ENCODE measurements around the gene EPSTI1.
"Not testable (repeated sequence)": the region's sequence is repeated elsewhere in the genome, so short reads cannot be mapped to it uniquely, and the experiment has no call there.

The EPSTI1 gene, protein sequence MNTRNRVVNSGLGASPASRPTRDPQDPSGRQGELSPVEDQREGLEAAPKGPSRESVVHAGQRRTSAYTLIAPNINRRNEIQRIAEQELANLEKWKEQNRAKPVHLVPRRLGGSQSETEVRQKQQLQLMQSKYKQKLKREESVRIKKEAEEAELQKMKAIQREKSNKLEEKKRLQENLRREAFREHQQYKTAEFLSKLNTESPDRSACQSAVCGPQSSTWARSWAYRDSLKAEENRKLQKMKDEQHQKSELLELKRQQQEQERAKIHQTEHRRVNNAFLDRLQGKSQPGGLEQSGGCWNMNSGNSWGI

GRCh38 chr13:42991898-42992763 is at the start of gene EPSTI1:
Gene EPSTI1 (minus strand): TSS chr13:42992241. CDS start chr13:42992165, 76 bp downstream.
- DNase-seq (ENCODE audit: low spot score), result peak; percentile 77

GRCh38 chr13:43041369-43041921 is 49.4 kb upstream of the EPSTI1 start:
- no peak for DNase-seq (ENCODE audit: low spot score)

DNA sequence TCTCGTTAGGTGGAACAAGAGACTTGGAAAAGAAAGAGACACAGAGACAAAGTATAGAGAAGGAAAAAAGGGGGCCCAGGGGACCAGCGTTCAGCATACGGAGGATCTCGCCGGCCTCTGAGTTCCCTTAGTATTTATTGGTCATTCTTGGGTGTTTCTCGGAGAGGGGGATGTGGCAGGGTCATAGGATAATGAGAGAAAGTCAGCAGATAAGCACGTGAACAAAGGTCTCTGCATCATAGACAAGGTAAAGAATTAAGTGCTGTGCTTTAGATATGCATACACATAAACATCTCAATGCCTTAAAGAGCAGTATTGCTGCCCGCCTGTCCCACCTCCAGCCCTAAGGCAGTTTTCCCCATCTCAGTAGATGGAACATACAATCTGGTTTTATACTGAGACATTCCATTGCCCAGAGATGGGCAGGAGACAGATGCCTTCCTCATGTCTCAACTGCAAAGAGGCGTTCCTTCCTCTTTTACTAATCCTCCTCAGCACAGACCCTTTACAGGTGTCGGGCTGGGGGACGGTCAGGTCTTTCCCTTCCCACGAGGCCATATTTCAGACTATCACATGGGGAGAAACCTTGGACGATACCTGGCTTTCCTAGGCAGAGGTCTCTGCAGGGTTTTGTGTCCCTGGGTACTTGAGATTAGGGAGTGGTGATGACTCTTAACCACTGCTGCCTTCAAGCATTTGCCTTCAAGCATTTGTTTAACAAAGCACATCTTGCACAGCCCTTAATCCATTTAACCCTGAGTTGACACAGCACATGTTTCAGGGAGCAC is 48.7 kb upstream of the EPSTI1 start:
- DNase-seq (ENCODE audit: low spot score), result not testable (repeated sequence)

DNA sequence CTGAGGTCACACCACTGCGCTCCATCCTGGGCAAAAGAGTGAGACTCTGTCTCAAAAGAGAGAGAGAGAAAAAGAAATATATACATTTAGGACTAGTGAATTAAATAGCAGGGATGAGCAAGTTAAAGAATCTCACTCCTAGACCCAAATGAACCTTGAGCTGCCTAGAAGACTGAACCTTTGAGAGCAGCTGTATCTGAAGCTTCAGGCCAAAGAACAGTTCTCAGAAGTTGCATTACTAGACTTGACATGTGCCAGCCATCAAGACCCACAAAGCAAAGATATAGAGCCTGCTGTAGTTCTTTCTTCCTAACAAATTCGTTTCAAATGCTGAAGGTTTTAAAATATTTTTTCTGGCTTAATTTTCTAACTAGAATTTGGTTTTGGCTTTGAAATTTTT is 47.9 kb upstream of the EPSTI1 start:
- no peak for DNase-seq (ENCODE audit: low spot score)

GRCh38 chr13:43036351-43037250 is 44.6 kb upstream of the EPSTI1 start:
- DNase-seq (ENCODE audit: low spot score), result no peak

DNA sequence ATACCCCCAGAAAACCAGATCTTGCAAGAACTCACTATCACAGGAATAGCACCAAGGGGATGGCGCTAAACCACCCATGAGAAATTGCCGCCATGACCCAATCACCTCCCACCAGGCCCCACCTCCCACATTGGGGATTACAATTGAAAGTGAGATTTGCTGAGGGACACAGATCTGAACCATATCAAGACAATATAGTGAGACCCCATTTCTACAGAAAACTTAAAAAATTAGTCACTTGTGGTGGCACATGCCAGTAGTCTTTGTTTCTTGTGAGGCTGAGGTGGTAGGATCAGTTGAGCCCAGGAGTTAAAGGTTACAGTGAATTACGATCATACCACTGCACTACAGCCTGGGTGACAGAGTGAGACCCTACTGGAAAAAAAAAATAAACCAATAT is 41.0 kb upstream of the EPSTI1 start:
- DNase-seq (ENCODE audit: low spot score), result no peak

DNA sequence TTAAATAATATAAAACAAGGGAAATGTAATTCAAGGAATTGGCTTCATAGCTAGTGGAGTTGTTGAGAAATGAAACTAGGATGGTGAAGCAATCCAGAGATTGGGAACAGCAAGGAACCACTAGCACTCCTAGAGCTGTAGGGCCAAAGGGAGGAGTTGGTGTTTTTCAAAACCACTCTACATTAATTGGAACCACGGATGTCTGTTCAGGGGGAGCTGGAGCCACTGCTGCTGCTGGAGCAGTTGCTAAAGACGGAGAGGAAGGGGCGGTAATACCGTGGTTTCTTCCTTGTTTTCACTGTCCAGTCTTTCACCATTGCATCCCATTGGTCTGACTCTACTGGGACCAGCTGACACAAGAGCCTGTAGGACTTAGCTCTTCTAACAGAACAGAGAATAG is 39.8 kb upstream of the EPSTI1 start:
- DNase-seq (ENCODE audit: low spot score), result no peak

DNA sequence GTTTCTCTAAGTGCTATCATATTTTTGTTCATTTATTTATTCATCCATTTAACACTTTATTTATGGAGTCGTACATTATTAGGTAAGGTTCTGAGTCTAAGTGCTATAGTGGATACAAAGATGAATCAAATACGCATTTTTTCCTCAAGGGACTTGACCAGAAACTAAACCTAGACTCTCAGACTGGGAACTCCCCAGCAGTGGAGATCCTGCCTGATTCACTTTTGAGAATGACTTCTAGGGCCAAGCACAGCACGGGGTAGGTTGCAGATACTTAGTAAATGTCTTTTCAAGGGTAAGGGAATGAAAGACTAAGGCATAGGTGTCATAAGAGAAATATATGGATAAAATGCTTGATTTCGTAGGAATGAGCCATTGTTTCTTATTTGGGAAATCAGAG is 38.5 kb upstream of the EPSTI1 start:
- DNase-seq (ENCODE audit: low spot score), result no peak

DNA sequence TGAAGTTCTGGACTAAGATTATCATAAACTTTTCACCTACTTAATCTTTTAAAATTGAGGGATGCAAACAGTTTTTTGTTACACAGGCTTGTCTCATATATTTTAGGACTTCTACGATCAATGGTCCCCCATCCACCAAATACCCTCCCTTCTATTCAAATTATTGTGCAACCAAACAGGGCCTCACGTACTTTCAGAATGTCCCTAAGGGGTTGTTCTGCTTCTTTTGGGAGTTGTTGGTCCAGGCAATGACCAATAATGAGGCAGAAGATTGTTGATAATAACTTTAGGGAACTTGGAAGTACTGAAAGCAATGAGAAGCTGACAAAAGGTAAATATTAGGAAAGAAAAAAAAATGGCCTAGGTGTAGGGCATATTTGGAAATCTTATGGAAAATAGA is 34.2 kb upstream of the EPSTI1 start:
- no peak for DNase-seq (ENCODE audit: low spot score)

GRCh38 chr13:43023289-43023963 is 31.4 kb upstream of the EPSTI1 start, which contains the start of gene DNAJC15:
Gene DNAJC15 (plus strand): TSS chr13:43023586. CDS start chr13:43023627, 41 bp downstream.
- peak; percentile 92 for DNase-seq (ENCODE audit: low spot score)

DNA sequence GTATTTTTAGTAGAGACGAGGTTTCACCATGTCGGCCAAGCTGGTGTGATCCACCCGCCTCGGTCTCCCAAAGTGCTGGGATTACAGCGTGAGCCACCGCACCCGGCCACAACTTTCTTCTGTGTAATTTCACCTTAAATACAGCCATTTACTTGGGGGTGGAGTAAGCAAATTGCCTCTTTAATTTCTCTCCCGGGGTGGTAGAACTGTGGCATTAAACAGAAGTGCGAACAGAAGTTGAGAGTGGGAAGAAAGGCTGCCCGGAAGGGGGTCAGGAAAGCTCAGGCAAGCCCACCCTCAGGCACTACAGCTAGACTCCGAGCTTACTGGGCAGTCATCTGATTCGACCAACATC is 30.9 kb upstream of the EPSTI1 start:
- no peak for DNase-seq (ENCODE audit: low spot score)

DNA sequence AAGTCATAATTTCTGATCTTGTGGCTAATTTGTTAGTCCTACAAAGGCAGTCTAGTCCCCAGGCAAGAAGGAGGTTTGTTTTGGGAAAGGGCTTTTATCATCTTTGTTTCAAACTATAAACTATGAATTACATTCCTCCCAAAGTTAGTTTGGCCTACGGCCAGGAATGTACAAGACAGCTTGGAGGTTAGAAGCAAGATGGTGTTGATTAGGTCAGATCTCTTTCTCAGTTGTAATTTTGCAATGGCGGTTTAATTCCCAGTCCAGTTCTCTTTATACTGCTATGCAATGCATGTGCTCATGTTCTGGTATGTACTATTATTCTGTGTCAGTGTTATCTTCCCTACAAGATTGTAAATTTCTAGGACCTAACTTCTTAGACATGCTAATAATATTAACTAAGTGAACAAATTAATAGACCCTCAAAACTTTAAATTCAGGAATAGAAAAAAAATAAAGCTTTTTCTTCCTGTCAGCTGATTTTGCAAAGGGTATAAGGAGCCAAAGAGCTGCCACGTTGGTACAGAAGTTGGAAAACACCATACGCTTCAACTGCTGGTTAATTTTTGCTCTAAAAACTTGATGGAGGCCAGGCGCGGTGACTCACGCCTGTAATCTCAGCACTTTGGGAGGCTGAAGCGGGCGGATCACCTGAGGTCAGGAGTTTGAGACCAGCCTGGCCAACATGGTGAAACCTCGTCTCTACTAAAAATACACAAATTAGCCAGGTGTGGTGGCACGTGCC is 30.1 kb upstream of the EPSTI1 start:
- no peak for DNase-seq (ENCODE audit: low spot score)

DNA sequence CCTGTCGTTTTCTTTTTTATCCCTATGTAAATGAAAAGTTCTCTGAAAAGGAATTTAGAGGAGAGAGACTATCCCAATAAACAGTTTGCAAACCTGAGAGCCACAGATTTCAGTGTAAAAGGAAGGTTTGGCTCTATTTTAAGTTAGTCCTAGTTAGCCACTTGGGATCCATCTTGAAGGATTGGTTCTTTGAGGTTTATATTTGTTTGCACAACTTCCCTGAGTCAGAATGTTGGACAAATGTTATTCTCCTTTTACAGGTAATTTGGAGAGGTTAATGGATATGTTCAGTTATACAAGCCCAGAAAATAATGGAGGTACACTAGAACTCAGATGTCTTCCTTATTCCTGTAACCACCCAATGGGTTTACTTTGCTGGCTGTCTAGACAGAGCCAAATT is 28.8 kb upstream of the EPSTI1 start:
- DNase-seq (ENCODE audit: low spot score), result no peak

GRCh38 chr13:43019811-43020210 is 27.8 kb upstream of the EPSTI1 start:
- DNase-seq (ENCODE audit: low spot score), result no peak

- DNase-seq (ENCODE audit: low spot score), result no peak
These were observed 24.2 kb upstream of the EPSTI1 start for GRCh38 chr13:43016226-43016625.

GRCh38 chr13:43014162-43014561 is 22.1 kb upstream of the EPSTI1 start:
- no peak for DNase-seq (ENCODE audit: low spot score)

DNA sequence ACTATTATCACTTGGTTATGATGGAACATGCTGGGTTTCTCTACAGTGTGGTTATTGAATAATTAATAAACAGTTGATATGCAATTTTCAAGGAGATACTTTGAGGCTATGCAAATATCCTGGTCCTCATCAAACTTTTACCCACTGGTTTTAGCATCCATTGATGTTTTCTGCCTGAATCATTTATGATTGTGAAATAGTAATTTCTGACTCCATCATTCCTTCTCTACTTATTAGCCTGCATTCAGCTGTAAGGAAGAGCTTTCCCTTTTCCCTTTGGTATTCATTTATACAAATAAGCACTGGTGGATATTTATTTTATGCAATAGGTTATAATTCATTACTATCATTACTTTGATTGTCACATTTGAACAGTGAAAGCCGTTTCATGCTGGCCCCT is 17.5 kb upstream of the EPSTI1 start:
- peak; percentile 25 for DNase-seq (ENCODE audit: low spot score)

DNA sequence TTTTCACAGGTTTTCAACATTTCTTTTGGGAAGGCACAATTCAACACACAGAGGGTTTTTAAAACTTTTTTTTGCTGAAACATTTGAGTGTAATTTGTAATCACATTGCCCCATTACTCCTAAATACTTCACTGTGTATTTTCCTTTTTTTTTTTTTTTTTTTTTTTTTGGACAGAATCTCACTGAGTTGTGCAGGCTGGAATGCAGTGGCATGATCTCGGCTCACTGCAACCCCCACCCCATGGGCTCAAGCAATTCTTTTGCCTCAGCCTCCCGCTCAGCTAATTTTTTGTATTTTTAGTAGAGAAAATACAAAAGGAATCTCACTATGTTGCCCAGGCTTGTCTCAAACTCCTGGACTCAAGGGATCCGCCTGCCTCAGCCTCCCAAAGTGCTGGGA is 16.6 kb upstream of the EPSTI1 start:
- DNase-seq (ENCODE audit: low spot score), result no peak

GRCh38 chr13:43006893-43007631 is 15.0 kb upstream of the EPSTI1 start:
- no peak for DNase-seq (ENCODE audit: low spot score)

Data from AG20443 (cell line).